ENCODE results near the gene FAF1. TPM values are rescaled to one million over a fixed set of nuclear protein-coding genes. Genes with fewer than 3 reads are reported as not detected.

The FAF1 gene
- total and polyA plus RNA-seq, 9 of the 15 experiments (the other 6 are each of a cell fraction or from before 2014, with no cell fraction given), result 48.7 to 225 (median 118) TPM

DNA sequence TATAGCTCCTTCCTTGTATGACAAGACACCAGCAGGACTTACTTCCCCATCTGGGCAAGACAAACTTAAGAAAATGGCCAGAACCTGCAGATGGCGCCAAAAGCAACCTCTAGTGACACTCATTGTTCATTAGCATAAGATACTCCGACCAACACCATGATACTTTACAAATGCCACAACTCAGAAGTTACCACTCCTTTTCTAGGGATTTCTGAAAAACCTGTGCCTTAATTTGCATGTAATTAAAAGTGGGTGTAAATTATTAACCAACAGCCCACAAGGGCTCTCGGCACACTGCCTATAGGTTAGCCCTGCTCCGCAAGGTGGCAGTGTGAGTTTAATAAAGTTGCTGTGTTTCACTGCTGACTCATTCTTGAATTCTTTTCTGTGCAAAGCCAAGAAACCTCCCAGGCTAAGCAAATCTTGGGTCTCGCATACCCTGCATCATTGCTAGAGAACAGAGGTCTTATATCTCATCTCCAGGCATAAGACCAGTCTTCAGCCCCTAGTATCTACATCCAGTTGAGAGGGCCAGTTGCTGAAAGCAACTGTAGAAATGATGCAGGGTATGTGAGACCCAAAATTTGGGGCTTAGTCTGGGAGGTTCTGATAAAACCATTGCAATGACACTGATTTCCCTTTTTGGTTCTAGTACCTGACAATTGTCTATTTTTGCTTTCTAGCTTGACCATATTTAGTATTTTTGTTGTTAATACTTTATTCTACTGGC, 86.4 kb downstream of the FAF1 start (continued):
- TF ChIP-seq, protein P1, sequence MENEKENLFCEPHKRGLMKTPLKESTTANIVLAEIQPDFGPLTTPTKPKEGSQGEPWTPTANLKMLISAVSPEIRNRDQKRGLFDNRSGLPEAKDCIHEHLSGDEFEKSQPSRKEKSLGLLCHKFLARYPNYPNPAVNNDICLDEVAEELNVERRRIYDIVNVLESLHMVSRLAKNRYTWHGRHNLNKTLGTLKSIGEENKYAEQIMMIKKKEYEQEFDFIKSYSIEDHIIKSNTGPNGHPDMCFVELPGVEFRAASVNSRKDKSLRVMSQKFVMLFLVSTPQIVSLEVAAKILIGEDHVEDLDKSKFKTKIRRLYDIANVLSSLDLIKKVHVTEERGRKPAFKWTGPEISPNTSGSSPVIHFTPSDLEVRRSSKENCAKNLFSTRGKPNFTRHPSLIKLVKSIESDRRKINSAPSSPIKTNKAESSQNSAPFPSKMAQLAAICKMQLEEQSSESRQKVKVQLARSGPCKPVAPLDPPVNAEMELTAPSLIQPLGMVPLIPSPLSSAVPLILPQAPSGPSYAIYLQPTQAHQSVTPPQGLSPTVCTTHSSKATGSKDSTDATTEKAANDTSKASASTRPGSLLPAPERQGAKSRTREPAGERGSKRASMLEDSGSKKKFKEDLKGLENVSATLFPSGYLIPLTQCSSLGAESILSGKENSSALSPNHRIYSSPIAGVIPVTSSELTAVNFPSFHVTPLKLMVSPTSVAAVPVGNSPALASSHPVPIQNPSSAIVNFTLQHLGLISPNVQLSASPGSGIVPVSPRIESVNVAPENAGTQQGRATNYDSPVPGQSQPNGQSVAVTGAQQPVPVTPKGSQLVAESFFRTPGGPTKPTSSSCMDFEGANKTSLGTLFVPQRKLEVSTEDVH (IDR thresholded peaks at IDR 0.05; ENCODE audit: low read depth, partially characterized antibody), result peak; percentile 84
- TF ChIP-seq, protein P2, sequence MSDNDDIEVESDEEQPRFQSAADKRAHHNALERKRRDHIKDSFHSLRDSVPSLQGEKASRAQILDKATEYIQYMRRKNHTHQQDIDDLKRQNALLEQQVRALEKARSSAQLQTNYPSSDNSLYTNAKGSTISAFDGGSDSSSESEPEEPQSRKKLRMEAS (CRISPR knock-in tag; IDR thresholded peaks at IDR 0.05), result no peak
- TF ChIP-seq ZNF232 (CRISPR knock-in tag; IDR thresholded peaks at IDR 0.05), result no peak
- TF ChIP-seq ILK (tag; IDR thresholded peaks at IDR 0.05; ENCODE audit: borderline replicate concordance, low read depth), result no peak
- peak; percentile 37 for TF ChIP-seq TBP (optimal IDR thresholded peaks at IDR 0.05; ENCODE audit: low read depth, low read length)
- TF ChIP-seq, protein P3, sequence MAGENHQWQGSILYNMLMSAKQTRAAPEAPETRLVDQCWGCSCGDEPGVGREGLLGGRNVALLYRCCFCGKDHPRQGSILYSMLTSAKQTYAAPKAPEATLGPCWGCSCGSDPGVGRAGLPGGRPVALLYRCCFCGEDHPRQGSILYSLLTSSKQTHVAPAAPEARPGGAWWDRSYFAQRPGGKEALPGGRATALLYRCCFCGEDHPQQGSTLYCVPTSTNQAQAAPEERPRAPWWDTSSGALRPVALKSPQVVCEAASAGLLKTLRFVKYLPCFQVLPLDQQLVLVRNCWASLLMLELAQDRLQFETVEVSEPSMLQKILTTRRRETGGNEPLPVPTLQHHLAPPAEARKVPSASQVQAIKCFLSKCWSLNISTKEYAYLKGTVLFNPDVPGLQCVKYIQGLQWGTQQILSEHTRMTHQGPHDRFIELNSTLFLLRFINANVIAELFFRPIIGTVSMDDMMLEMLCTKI (IDR thresholded peaks at IDR 0.05; ENCODE audit: partially characterized antibody), result no peak
- TF ChIP-seq, protein P4, sequence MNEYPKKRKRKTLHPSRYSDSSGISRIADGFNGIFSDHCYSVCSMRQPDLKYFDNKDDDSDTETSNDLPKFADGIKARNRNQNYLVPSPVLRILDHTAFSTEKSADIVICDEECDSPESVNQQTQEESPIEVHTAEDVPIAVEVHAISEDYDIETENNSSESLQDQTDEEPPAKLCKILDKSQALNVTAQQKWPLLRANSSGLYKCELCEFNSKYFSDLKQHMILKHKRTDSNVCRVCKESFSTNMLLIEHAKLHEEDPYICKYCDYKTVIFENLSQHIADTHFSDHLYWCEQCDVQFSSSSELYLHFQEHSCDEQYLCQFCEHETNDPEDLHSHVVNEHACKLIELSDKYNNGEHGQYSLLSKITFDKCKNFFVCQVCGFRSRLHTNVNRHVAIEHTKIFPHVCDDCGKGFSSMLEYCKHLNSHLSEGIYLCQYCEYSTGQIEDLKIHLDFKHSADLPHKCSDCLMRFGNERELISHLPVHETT (CRISPR knock-in tag; conservative IDR thresholded peaks at IDR 0.05 in 1 of 2, IDR thresholded peaks at IDR 0.05 in 1 of 2), result no peak
- TF ChIP-seq, protein P5, sequence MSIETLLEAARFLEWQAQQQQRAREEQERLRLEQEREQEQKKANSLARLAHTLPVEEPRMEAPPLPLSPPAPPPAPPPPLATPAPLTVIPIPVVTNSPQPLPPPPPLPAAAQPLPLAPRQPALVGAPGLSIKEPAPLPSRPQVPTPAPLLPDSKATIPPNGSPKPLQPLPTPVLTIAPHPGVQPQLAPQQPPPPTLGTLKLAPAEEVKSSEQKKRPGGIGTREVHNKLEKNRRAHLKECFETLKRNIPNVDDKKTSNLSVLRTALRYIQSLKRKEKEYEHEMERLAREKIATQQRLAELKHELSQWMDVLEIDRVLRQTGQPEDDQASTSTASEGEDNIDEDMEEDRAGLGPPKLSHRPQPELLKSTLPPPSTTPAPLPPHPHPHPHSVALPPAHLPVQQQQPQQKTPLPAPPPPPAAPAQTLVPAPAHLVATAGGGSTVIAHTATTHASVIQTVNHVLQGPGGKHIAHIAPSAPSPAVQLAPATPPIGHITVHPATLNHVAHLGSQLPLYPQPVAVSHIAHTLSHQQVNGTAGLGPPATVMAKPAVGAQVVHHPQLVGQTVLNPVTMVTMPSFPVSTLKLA (conservative IDR thresholded peaks at IDR 0.05), result peak; percentile 34 to 66; a peak in 3 of 4 replicates
- no peak for TF ChIP-seq EZH2 (IDR thresholded peaks at IDR 0.05; ENCODE audit: borderline replicate concordance, low read depth, low read length)
- no peak for TF ChIP-seq COPS2 (conservative IDR thresholded peaks at IDR 0.05)
- peak; percentile 45; the same call in 1 of the 2 replicates for TF ChIP-seq EP300 (IDR thresholded peaks at IDR 0.05; ENCODE audit: low read length)
- TF ChIP-seq, protein P6, sequence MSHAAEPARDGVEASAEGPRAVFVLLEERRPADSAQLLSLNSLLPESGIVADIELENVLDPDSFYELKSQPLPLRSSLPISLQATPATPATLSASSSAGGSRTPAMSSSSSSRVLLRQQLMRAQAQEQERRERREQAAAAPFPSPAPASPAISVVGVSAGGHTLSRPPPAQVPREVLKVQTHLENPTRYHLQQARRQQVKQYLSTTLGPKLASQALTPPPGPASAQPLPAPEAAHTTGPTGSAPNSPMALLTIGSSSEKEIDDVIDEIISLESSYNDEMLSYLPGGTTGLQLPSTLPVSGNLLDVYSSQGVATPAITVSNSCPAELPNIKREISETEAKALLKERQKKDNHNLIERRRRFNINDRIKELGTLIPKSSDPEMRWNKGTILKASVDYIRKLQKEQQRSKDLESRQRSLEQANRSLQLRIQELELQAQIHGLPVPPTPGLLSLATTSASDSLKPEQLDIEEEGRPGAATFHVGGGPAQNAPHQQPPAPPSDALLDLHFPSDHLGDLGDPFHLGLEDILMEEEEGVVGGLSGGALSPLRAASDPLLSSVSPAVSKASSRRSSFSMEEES (CRISPR knock-in tag; IDR thresholded peaks at IDR 0.05), result no peak
- TF ChIP-seq MAZ (CRISPR knock-in tag; conservative IDR thresholded peaks at IDR 0.05 in 1 of 2, IDR thresholded peaks at IDR 0.05 in 1 of 2), result peak in 1 of 2 experiments; percentile 59; a peak in 2 of 4 replicates
- peak; percentile 87 for TF ChIP-seq MTA3 (IDR thresholded peaks at IDR 0.05; ENCODE audit: borderline replicate concordance)
- TF ChIP-seq ZBTB8A (IDR thresholded peaks at IDR 0.05; ENCODE audit: partially characterized antibody), result no peak

All from K562 (cell line).